HT1080 (cell line): ENCODE data around the gene CYP27A1. TPM values are rescaled to one million over a fixed set of nuclear protein-coding genes. Genes with fewer than 3 reads are reported as not detected.
"Not testable (repeated sequence)": the region's sequence is repeated elsewhere in the genome, so short reads cannot be mapped to it uniquely, and the experiment has no call there.

Source experiments
- DNase-seq: peaks from one replicate; pipeline ENCODE4 v3.0.0-alpha.2; 2015; ENCODE audit warnings: low read depth
- total RNA-seq: library from RNA; depleted of rRNA; stranded (reverse); fragments of >200 nt; shearing (Covaris generic); gene quantifications from 2 replicates; pipeline ENCODE4 v1.2.3, GENCODE V29; 2014

The CYP27A1 gene
- total RNA-seq, 1 experiment from 2014 or later = not detected

- DNase-seq = not testable (repeated sequence)
These were observed 9.2 kb upstream of the CYP27A1 start for GRCh38 chr2:218772759-218773158.

DNA sequence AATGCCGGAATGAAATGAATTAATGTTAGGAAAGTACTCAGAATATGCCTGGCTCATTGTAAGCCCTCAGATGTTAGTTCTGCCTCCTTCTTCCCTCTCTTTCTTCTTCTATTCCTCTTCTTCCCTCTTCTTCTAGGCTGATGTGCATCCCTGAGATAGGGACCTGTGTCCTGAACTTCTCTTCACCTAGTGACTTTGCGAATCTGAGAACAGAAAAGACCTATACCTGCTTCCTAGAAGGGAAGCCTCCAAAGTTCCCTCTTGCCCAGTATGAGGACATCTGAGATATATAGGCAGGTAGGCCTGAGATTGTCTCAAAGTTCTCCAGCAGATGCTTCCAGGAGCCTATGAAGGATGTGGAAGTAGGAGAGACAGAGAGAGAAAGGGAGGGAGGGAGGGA, 8.1 kb upstream of the CYP27A1 start:
- DNase-seq = no peak

DNA sequence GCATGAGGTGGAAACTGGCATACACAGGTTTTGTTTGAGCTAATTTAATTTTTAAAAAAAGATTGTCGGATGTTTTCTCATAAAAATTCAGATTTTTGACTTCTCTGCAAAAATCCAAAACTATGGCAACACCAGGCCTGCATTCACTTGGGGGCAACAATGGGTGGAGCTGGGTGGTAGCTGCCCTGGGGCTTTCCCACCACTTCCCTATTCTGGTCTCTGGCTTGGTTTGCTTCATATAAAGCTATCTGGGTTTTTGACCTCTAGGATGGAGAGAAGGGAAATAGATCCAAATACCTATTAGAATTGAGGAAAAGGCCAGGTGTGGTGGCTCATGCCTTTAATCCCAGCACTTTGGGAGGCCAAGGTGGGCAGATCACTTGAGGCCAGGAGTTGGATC, 5.5 kb upstream of the CYP27A1 start:
- no peak for DNase-seq

- no peak for DNase-seq
These were observed 4.5 kb upstream of the CYP27A1 start for GRCh38 chr2:218777276-218777990.

GRCh38 chr2:218780046-218780445, 1.9 kb upstream of the CYP27A1 start:
- DNase-seq = no peak

DNA sequence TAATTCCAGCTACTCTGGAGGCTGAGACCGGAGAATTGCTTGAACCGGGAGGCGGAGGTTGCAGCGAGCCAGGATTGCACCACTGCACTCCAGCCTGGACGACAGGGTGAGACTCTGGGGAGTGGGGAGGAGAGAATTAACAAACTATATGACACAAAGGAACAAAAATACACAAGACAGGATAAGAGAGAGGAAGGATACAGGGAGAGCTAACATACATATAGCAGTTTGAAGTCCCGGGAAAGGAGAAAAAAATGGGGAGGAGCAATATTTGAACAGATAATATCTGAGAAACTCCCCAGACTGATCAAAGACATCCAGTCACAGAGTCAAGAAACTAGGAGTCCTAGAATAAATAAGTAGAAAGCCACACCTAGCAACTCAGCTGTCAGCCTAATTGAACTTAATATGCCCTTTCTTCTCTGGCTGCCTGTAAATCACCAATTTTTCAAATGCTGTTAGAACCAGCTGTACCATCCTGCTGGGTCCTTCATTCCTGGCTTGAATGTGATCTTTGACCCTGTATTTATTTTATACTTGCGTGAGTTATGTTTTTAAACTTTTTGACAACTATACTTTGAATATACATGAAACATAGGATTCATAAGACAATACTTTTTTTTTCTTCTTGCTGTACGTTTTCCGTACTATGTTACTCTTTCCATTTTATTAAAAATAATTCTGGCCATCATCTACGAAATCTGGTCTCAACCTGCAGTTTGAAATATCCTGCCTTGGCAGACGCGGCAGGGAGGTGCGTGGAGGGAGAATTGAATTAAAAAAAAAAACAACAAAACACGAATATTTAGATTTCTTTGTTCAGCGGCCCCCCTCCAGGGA, 876 bp upstream of the CYP27A1 start:
- DNase-seq = no peak

DNA sequence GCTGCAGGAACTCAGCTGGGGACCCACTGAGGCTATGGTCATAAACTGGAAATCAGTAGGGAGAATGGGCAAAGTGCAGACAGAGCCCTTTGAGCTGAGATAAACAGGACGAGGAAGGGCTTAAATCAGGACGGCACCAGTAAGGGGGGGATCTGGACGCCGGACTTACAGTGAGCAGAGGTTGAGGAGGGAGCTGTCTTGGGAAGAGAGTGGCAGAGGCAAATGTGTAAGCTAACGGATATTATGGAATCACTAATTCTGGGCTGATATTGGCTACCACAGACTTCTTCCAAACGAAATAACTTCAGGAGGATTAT, 539 bp downstream of the CYP27A1 start:
- no peak for DNase-seq

DNA sequence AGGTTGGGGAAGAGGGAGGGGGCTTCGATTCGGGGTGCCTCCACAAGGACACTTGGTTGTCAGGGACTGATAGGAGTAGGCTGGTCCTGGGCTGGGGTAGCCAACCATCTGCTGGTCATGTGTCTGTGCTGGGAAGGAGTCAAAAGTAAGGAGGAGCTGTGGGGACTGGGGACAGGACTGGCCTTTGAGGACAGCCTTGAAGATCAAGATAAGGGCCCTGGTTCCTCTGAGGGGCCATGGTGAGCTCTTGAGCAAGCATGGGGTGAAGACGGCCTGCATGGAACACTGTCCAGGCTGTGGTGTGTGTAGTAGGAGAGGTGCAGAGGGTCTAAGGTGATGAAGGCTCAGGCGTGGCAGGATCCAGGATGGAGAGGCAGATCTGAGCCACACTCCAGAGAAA, 1.7 kb downstream of the CYP27A1 start:
- DNase-seq = no peak

DNA sequence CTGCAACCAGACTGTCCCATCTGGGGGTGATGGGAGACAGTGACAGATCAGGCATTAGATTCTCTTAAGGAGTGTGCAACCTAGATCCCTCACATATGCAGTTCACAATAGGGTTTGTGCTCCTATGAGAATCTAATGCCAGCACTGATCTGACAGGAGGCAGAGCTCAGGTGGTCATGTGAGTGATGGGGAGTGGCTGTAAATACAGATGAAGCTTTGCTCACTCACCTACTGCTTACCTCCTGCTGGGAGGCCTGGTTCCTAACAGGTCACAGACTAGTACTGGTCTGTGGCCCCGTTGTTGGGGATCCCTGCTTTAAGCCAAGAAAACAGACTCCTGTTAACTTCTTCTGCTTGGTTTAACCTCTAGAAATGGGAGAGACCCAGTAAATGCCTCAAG, 3.2 kb downstream of the CYP27A1 start:
- DNase-seq = no peak

DNA sequence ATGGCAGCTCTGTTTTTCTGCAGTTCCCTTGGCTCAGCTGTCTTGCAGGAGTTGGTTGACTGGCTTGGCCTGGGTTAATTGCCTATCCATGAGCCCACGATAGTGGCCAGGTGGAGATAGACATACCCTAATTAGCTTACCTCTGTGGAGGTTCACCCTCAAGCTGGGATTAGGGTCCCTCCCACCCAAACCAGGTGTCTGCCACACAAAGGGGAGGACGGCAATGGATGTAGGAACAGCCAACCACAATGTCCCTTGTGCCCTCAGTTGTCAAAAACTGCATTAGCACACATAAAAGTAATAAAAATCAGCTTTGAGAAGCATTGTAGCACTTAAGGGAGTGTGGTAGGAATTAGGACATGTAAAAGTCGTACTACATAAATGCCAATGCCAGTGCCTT, 4.2 kb downstream of the CYP27A1 start:
- no peak for DNase-seq

DNA sequence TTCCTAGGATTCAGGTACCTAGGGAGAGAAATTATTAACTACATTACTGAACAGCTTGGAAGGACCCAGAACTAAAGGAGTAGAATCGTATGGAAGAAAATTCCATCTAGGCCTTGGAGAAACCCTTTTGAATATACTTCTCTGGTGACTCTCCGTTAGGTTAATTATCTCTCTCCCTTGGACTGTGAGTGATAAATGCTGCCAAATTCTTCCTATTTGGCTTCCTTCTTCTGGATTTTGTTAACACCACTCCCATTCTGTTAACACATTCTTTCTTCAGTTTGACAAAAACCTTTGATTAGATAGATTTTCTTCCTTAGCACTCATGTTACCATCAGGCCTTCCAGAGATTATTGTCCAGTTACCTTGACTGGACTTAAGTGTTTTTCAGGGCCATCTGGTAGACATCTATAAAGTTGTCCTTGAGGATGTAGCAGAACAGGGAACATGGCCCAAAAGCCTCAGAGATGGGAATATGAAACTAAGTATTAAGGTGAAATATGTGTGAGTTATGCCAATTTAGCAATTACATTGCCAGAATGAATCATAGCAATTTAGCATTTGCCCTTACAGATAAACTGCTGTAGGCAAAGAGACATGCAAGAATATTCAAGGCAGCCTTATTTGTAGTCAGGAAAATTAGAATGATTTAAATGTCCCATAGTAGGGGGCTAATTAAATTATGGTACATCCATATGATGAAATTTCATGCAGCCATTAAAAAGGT, 6.7 kb downstream of the CYP27A1 start:
- no peak for DNase-seq

DNA sequence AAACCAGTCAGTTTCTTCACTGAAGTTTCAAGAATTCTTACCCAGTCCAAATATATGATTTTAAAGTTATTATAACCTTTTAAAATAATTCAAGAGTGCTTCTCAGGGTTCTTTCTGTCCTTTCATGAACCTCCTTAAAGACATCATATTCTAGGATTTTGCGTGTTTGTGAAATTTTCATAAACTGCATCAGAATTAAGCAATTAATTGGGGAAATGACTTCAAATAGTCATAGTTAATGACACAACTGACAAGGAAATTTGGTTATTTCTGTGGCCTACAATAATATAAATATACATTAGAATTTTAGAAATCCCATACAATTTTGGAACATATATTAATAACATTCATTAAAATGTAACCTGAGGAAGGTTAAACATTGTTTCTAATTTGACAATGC, 10.5 kb downstream of the CYP27A1 start:
- no peak for DNase-seq

DNA sequence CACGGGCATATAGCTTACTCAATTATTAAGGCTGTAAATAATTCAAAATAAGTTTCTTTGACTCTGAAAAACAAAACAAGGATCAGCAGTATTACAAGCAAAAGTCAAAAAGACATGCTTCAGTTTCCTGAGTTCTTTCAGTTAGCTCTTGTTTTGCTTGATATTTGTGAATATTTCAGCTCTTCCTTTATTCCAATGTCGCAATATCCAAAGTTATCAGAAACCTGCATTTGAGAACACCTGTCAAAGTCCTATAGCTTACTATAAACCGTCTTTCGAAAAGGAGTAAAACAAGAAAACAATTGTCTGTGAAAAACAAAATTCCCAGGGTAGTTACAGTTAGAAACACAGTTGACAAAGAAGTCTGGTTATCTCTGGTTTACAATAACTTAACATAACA, 14.7 kb downstream of the CYP27A1 start:
- DNase-seq = no peak

DNA sequence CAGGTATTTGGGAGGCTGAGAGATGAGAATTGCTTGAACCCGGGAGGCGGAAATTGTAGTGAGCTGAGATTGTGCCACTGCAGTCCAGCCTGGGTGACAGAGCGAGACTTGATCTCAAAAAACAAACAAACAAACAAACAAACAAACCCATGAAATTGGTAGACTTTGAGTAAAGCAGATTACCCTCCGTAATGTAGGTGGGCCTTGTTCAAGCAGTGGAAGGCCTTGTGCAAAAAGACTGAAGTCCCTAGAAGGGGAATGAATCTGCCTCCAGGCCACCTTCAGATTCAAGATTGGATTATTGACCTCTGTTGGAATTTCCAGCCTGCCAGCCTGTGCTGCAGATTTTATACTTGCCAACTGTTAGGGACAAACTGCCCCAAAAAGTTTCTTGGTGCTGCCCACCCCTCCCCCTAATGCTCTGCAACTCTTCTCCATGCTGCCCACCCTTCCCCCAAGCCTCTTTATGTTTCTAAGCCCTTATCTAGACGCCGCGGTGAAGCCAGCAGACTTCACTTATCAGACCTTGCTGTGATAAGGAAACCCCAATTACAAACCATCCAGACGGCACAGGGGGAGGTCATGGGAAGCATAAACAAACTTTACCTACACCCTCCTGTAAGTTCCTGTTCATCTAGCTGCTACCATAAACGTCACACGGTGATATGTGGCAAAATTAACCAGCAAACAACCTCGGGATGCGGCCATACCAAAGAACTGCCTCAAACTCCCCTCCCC, 17.0 kb downstream of the CYP27A1 start:
- no peak for DNase-seq

DNA sequence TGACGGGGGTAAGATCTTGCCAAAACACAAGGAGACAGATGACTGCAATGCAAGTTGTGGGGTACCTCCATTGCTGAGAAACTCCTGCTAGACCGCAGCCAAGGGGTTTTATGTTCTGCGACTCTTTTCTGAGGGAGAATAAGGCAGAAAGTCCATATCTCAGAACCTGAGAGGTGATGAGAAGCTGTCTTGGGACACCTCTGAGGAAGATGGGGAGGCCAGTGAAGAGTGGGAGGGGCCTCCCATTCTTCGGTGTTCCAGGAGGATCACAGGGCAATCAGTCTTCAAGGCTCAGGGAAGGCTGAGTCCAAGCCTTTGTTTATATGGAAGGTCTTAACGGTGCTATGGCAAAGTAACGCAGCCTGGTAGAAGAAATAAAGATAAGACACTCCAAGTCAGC, 18.0 kb downstream of the CYP27A1 start:
- DNase-seq = no peak

GRCh38 chr2:218802386-218802994, 20.5 kb downstream of the CYP27A1 start:
- no peak for DNase-seq

- no peak for DNase-seq
These were observed 22.9 kb downstream of the CYP27A1 start for GRCh38 chr2:218804817-218805216.

DNA sequence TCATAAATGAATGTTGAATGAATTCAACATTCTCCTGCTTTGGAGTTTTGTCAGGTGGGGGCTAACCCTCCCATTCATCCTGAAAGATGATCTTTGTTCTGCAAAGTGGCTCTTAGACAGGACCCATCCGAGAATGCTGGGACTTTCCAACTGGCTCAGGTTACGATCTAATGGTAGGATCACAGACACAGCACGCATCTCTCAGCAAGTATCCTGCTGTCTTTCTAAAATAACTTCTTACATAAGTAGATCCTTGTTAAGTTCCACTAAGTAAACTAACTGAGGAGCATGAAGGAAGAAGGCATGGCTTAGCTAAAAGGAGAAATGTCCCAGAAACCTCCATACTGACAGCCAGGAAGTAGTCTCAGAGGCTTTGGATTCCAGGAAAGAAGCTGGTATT, 23.7 kb downstream of the CYP27A1 start:
- DNase-seq = peak; percentile 16

GRCh38 chr2:218806346-218806978, 24.5 kb downstream of the CYP27A1 start:
- DNase-seq = peak; percentile 85

DNA sequence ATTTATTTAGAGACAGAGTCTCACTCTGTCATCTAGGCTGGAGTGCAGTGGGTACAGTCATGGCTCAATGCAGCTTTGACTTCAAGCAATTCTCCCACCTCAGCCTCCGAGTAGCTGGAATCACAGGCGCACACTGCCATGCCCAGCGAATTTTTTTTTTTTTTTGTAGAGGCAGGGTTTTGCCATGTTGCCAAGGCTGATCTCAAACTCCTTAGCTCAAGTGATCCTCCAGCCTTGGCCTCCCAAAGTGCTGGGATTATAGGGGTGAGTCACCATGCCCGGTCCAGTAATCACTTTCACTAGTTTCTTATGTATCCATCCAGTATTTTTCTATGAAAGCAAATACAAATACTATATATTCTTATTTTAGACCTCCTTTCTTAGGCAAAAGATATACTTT, 25.7 kb downstream of the CYP27A1 start:
- peak; percentile 21 for DNase-seq

- DNase-seq = no peak
These were observed 27.6 kb downstream of the CYP27A1 start for GRCh38 chr2:218809515-218809914.
